ENCODE results near the gene QARS1. TPM values are rescaled to one million over a fixed set of nuclear protein-coding genes. Genes with fewer than 3 reads are reported as not detected.

QARS1 gene
- polyA plus RNA-seq, 1 of the 3 experiments (the other 2 are of a cell fraction): 311 TPM

DNA sequence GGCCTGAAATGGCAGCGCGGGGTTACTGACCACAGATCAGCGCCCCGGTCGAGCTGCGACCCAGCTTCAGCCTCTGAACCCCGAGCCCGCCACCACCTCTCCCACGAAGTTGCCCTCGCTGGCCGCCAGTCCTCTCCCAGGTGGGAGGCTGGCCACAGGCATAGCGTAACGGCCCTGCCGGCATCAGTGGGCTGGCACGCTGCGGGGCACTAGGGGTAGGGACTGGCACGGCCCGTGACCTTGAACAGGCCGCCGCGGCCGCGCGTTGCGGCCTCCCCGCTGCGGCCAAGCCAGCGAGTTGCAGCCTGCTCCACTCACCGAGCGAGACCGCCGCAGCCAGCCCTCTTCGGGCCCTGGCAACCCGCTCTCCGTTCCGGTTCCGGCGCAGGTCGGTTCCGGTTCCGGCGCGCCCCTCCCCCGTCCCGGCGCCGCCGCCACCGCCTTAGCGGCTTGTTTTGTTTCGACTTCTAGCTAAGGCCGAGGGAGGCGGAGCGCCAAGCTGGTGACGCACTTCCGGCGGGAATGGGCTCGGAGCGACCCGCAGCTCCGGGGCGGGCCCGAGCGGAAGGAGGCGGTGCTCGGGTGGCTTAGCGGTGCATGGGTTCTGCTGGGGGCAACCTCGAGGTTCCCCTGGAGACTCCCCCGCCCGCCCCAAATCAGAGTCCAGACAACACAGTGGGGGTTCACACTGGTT lies 16.0 kb upstream of the QARS1 start, which contains the start of gene USP19:
USP19 (minus strand) TSS at position 386 of the 694 bp plus-strand sequence. CDS start 1,678 bp downstream, outside the sequence.
- CTCF ChIA-PET: interaction anchor here (0.6 to 4.0 kb wide), 9 partner anchors 11 to 329 kb away, joined by 3 to 26 read pairs (median 3); partner anchors contain the start of genes KLHDC8B, LAMB2 and QRICH1
- peak within 1 kb of the TSS; percentile 89 for H3K9ac ChIP-seq
- no peaks in the 10 kb centered on the region for H3K27me3 ChIP-seq (ENCODE audit: insufficient read depth)
- POLR2A ChIA-PET: interaction anchor here (0.6 to 4.0 kb wide), 10 partner anchors 9 to 238 kb away, joined by 3 to 25 read pairs (median 4); partner anchors contain the start of genes CCDC71, LAMB2, NDUFAF3 and QARS1
- no peaks in the 10 kb centered on the region for H3K9me2 ChIP-seq
- no peaks in the 10 kb centered on the region for H4K20me1 ChIP-seq (ENCODE audit: insufficient read depth)
- H3F3A ChIP-seq (replicated peaks; ENCODE audit: insufficient read depth): peaks cover 36% of the 10 kb centered on the region
- peak within 1 kb of the TSS; percentile 24 for H2AFZ ChIP-seq (ENCODE audit: low read depth)
- peak within 1 kb of the TSS; percentile 95 to 100 for H3K4me3 ChIP-seq (ENCODE audit: low read depth in 2 of 2, low read length in 1 of 2)
- peaks cover 31% of the 10 kb centered on the region for H3K79me2 ChIP-seq (ENCODE audit: insufficient read depth)
- H3K9me3 ChIP-seq: no peaks in the 10 kb centered on the region
- DNase-seq: peak; percentile 99
- peaks cover 33 to 71% of the 10 kb centered on the region in 2 experiments for H3K36me3 ChIP-seq (replicated peaks in 1 of 2; ENCODE audit: control insufficient read depth in 1 of 2, insufficient read depth in 2 of 2, low read length in 1 of 2)
- peaks cover 7 to 19% of the 10 kb centered on the region in 2 experiments; a peak in 2 of 4 replicates for H3K4me1 ChIP-seq (ENCODE audit: control insufficient read depth in 1 of 2, insufficient read depth in 2 of 2, low read depth in 1 of 2, low read length in 1 of 2)
- H3K4me2 ChIP-seq: peak within 1 kb of the TSS; percentile 100
- 2% methylated on average over 14 of the region's 70 CpGs for WGBS (ENCODE audit: low lambda C conversion rate)
- H3K27ac ChIP-seq (ENCODE audit: low read depth in 2 of 2, low read length in 1 of 2): peak within 1 kb of the TSS; percentile 96 to 98
- TF ChIP-seq FOXJ3 (CRISPR knock-in tag; IDR thresholded peaks at IDR 0.05) (peak; percentile 56; the same call in 1 of the 2 replicates), SMC3 (IDR thresholded peaks at IDR 0.05; ENCODE audit: low read depth, low read length) (no peak), SIN3A (IDR thresholded peaks at IDR 0.05; ENCODE audit: borderline replicate concordance, low read depth, low read length) (peak; percentile 72; the same call in 1 of the 2 replicates), TCF12 (IDR thresholded peaks at IDR 0.05) (no peak; the same call in 1 of the 2 replicates), GATA2 (CRISPR knock-in tag; IDR thresholded peaks at IDR 0.05) (no peak), MXI1 (IDR thresholded peaks at IDR 0.05; ENCODE audit: low read depth, low read length) (no peak), FOSL2 (IDR thresholded peaks at IDR 0.05; ENCODE audit: borderline replicate concordance, low read depth) (no peak), TEAD4 (IDR thresholded peaks at IDR 0.05; ENCODE audit: borderline replicate concordance, insufficient read depth) (no peak), EP300 (IDR thresholded peaks at IDR 0.05; ENCODE audit: borderline replicate concordance in 1 of 2, low read depth in 1 of 2, low read length in 1 of 2) (no peak; a peak in 1 of 4 replicates), NFIC (IDR thresholded peaks at IDR 0.05; ENCODE audit: borderline replicate concordance) (no peak), POLR2AphosphoS5 (IDR thresholded peaks at IDR 0.05; ENCODE audit: low read depth, low read length) (peak; percentile 92), MEF2A (IDR thresholded peaks at IDR 0.05; ENCODE audit: borderline replicate concordance, low read depth) (no peak), YY1 (IDR thresholded peaks at IDR 0.05; ENCODE audit: low read depth) (no peak), CHD2 (IDR thresholded peaks at IDR 0.05; ENCODE audit: low read length, partially characterized antibody) (peak; percentile 79), NRF1 (IDR thresholded peaks at IDR 0.05; ENCODE audit: low read depth, low read length) (no peak), RFX5 (IDR thresholded peaks at IDR 0.05; ENCODE audit: low read length) (no peak)
- TF ChIP-seq, protein P1, sequence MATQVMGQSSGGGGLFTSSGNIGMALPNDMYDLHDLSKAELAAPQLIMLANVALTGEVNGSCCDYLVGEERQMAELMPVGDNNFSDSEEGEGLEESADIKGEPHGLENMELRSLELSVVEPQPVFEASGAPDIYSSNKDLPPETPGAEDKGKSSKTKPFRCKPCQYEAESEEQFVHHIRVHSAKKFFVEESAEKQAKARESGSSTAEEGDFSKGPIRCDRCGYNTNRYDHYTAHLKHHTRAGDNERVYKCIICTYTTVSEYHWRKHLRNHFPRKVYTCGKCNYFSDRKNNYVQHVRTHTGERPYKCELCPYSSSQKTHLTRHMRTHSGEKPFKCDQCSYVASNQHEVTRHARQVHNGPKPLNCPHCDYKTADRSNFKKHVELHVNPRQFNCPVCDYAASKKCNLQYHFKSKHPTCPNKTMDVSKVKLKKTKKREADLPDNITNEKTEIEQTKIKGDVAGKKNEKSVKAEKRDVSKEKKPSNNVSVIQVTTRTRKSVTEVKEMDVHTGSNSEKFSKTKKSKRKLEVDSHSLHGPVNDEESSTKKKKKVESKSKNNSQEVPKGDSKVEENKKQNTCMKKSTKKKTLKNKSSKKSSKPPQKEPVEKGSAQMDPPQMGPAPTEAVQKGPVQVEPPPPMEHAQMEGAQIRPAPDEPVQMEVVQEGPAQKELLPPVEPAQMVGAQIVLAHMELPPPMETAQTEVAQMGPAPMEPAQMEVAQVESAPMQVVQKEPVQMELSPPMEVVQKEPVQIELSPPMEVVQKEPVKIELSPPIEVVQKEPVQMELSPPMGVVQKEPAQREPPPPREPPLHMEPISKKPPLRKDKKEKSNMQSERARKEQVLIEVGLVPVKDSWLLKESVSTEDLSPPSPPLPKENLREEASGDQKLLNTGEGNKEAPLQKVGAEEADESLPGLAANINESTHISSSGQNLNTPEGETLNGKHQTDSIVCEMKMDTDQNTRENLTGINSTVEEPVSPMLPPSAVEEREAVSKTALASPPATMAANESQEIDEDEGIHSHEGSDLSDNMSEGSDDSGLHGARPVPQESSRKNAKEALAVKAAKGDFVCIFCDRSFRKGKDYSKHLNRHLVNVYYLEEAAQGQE (IDR thresholded peaks at IDR 0.05; ENCODE audit: low read depth, low read length): peak; percentile 17; the same call in 1 of the 2 replicates
- TF ChIP-seq, protein P2, sequence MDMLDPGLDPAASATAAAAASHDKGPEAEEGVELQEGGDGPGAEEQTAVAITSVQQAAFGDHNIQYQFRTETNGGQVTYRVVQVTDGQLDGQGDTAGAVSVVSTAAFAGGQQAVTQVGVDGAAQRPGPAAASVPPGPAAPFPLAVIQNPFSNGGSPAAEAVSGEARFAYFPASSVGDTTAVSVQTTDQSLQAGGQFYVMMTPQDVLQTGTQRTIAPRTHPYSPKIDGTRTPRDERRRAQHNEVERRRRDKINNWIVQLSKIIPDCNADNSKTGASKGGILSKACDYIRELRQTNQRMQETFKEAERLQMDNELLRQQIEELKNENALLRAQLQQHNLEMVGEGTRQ (IDR thresholded peaks at IDR 0.05; ENCODE audit: borderline replicate concordance, low read depth, low read length): no peak
- TF ChIP-seq, protein P3, sequence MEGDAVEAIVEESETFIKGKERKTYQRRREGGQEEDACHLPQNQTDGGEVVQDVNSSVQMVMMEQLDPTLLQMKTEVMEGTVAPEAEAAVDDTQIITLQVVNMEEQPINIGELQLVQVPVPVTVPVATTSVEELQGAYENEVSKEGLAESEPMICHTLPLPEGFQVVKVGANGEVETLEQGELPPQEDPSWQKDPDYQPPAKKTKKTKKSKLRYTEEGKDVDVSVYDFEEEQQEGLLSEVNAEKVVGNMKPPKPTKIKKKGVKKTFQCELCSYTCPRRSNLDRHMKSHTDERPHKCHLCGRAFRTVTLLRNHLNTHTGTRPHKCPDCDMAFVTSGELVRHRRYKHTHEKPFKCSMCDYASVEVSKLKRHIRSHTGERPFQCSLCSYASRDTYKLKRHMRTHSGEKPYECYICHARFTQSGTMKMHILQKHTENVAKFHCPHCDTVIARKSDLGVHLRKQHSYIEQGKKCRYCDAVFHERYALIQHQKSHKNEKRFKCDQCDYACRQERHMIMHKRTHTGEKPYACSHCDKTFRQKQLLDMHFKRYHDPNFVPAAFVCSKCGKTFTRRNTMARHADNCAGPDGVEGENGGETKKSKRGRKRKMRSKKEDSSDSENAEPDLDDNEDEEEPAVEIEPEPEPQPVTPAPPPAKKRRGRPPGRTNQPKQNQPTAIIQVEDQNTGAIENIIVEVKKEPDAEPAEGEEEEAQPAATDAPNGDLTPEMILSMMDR (IDR thresholded peaks at IDR 0.05): no peak
- TF ChIP-seq, protein P4, sequence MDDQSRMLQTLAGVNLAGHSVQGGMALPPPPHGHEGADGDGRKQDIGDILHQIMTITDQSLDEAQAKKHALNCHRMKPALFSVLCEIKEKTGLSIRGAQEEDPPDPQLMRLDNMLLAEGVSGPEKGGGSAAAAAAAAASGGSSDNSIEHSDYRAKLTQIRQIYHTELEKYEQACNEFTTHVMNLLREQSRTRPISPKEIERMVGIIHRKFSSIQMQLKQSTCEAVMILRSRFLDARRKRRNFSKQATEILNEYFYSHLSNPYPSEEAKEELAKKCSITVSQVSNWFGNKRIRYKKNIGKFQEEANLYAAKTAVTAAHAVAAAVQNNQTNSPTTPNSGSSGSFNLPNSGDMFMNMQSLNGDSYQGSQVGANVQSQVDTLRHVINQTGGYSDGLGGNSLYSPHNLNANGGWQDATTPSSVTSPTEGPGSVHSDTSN (IDR thresholded peaks at IDR 0.05): peak; percentile 30; the same call in 1 of the 2 replicates
- TF ChIP-seq, protein P5, sequence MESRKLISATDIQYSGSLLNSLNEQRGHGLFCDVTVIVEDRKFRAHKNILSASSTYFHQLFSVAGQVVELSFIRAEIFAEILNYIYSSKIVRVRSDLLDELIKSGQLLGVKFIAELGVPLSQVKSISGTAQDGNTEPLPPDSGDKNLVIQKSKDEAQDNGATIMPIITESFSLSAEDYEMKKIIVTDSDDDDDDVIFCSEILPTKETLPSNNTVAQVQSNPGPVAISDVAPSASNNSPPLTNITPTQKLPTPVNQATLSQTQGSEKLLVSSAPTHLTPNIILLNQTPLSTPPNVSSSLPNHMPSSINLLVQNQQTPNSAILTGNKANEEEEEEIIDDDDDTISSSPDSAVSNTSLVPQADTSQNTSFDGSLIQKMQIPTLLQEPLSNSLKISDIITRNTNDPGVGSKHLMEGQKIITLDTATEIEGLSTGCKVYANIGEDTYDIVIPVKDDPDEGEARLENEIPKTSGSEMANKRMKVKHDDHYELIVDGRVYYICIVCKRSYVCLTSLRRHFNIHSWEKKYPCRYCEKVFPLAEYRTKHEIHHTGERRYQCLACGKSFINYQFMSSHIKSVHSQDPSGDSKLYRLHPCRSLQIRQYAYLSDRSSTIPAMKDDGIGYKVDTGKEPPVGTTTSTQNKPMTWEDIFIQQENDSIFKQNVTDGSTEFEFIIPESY (IDR thresholded peaks at IDR 0.05; ENCODE audit: borderline replicate concordance, low read depth): no peak

Data from SK-N-SH (cell line).